Activated CD8-positive, alpha-beta memory T cell treated with anti-CD3 and anti-CD28 coated beads, Interleukin-2, amount 50 U/mL, for 1 hour (primary cell): Measurements from ENCODE around the gene PTBP1.

Source experiments
- DNase-seq: peaks from one replicate; pipeline ENCODE4 v3.0.0-alpha.2; 2020; ENCODE audit errors: extremely low read depth

The PTBP1 gene

DNA sequence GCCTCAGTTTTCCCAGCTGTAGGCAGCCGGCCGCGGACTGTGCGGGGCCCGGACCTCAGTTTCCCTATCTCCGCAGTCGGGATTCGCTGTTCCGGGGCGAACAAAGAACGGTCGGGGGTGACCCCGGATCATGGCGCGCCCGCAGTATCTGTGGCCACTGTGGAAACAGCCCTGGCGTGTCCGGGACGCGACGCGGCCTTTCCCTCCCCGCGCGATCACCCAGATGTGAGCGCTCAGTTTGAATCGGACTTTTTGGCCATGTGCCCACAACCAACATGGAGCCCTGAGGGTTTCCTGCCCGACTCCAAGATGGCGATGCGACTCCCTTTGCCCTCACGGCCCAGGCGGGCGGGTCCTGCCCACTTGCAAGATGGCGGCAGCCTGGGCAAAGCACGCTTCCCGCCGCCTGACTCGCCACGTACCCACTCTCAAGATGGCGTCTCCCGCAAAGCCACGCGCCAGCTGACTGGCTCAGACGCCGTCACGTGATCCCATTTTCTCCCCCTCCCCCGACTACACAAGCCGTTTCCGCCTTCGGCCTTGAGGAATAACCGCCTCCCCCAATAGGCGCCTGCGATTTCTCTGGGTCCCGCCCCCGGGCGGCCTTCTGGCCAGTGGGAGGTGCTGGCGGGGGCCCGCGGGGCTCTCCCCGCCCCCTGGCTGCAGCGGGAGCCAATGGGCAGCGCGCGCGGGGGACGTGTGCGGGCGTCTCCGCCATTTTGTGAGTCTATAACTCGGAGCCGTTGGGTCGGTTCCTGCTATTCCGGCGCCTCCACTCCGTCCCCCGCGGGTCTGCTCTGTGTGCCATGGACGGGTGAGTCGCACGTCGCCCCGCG is at the start of gene PTBP1:
TSS of gene PTBP1 (plus strand) at position 761 of the 836 bp plus-strand sequence. CDS start at position 807, 46 bp downstream.
- DNase-seq = peak; percentile 98

DNA sequence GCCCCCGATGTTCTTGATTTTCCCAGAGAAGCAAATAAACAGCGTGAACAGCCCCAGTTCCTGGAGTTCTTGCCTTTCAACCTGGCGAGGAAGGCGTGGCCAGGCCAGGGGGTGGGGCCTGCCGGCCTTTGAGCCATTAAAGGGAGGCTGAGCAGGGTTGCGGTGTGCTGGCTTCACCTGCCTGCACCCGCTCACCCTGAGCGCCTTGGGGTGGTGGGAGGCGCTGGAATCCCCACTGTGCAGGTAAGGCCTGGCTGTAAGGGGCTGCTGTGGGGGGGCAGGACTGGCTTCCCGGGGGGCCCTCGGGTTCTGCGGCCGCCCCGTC is 49.0 kb upstream of the PTBP1 start:
- no peak for DNase-seq

DNA sequence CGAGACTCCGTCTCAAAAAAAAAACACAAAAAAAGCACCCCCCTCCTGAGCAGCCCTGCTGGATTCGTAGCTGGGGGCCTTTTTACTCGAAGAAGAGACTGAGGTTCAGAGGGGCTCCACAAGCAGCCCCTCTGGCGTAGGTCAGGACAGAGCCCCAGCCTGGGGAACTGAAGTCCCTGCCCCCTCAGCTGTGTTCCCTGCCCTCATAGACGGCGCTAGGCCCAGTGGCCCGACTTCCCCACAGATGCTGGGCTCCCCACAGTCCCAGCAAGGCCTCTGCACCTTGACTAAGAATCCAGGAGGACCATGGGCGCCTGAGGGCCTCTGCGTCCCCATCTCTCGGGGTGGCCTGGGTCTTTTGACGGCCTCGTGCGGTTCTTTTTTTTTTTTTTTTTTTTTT is 47.4 kb upstream of the PTBP1 start:
- DNase-seq = no peak

DNA sequence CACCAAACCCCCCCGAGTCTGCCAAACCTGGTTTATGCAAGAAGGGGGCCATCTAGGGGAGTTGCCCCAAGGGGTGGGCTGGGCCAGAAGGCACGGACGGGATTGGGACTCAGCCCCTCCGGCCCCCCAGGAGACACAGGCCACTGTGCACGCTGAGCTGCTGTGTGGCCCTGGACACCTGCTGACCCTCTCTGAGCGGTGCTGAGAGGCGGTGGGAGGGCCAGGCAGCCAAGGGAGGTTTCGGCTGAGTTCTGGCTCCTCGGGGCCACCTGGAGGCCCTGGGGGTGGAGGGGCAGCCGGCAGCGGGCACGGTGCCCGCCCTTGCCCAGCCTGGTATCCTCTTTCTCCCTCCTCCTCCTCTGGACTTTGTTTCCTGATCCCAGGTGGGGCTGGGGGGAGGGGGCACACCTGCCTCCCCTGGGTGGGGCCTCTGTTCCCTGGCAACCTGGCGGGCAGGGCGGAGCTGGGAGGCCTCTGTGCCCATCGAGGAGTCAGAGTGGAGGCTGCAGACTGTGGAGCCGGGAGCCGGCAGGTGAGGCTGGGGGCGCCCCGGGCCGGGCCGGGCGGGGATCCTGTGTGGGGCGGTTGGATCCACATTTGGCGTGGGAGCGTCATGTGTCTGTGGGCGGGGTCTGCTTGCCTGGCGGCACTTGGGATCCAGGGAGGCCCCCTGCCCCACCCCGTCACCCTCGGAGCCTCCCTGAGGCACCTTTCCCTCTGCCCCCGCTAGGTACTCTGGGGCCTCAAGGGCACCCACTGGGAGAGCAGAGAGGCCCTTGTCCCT is 46.4 kb upstream of the PTBP1 start, which contains the start of gene MISP:
TSS of gene MISP (plus strand) at position 473 of the 784 bp plus-strand sequence. CDS start 5,835 bp downstream, outside the sequence.
- DNase-seq = no peak

DNA sequence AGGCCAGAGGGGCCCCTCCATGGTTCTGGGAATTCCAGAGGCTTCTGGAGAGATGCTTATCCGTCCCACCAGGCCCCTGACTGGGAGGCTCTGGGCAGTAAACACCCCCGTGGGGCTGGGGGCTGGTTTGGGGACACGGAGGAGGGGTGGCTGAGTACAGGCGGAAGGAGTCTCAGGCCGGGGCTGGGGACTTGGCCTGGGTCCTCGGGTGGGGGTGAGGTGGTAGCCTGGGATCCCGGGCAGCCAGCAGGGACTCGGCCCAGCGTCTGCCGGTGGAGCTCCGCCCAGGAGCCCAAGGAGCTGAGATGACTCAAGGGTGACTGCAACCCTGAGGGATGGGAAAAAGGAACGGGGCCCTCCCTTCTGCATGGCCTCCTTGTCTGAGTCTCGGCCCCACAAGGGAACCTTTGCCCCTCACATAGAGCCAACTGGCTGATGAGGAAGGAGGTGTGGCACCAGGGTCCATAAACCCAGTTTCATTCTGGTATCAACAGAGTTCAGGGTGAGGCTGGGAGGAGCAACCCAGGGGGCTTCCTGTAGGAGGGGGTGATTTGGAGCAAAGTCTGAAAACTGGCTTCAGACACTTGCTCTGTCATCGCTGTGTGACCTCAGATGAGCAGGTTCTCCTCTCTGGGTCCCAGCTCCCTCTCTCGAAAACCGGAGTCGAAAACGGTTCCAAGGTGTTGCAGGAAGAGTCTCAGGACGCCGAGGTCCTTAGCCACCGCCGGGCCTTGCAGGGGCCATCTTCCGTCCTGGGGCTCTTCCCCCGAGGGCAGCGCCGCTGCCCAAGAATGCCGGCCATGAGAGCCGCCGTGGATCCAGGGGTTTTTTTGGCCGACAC is 45.5 kb upstream of the PTBP1 start:
- DNase-seq = no peak

DNA sequence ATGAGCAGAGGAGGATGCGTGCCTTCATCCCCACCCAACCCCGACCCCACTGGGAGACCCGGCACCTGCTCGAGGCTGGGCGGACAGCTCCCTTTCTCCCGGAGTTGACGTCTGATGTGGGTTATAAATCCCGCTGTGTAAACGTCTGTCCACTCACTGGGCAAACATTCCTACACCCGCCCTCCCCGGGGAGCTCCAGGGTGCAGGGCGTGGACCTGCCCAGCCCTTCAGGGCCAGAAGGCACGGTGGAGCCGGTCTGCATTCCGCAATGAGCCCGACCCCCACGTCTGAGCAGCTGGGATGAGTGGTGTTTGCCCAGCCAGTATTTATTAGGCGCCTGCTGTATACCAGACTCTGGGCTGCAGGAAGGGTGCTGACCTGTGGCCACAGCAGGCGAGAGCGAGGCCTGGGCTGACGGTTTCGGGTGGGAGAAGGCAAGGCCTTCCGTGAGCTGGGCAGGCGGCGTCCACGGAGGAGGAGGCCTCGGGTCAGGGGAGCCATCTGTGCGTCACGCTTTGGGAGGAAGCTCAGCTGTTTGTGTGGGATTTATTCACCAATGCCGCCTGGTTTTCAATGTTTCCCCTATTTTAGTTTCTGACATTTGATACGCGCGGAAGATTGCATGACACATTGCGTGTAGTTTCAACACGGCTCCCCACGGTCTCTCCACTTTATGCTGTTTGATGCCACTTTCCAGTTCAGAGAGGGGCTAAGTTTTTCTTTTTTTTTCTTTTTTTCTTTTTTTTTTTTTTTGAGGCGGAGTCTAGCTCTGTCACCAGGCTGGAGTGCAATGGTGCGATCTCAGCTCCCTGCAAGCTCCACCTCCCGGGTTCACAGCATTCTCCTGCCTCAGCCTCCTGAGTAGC is 44.4 kb upstream of the PTBP1 start:
- DNase-seq = no peak

DNA sequence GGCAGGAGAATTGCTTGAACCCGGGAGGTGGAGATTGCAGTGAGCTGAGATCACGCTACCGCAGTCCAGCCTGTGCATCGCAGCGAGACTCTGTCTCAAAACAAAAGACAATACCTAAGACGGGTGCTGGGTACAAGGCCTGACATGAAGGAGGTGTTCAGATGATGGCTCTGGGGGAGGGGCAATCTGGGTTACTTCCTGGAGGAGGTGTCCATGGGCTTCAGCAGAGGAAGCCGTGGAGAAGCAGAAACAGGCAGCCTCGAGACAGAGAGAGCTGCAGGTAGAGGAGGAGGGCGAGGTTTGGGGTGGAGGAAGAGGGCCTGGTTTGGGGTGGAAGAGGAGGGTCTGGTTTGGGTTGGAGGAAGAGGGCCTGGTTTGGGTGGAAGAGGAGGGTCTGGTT is 42.7 kb upstream of the PTBP1 start:
- DNase-seq = no peak

DNA sequence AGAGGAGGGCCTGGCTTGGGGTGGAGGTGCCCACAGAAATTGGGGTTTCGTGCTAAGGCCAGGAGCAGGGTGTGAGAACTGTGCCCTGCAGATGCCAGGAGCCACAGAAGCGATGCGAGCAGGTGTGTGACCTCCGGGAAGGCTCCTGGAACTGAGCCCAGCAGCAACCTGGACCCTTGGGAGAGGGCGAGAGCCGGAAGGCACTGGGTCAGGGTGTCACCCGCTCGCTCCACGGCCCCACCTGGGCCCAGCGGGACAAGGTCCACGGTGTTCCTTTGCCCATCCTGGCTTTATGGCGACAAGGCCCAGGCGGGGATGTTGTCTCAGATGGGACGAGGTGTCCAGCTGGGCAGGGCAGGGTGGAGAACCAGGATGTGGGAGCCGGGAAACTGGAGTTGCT is 42.2 kb upstream of the PTBP1 start:
- no peak for DNase-seq

DNA sequence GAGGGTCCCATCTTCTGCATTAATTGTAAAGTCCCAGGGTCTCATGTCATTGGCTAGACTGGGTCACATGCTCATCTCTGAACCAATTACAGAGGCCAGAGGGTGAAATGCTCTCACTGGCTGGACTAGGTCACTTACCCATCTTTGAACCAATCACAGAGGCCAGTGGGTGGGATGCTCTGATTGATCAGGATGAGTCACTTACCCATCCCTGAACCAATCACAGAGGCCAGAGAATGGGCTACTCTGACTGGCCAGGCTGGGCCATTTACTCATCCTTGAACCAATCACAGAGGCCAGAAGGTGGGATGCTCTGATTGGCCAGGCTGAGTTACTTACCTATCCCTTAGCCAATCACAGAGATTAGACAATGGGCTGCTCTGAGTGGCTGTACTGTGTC is 41.0 kb upstream of the PTBP1 start:
- DNase-seq = no peak

DNA sequence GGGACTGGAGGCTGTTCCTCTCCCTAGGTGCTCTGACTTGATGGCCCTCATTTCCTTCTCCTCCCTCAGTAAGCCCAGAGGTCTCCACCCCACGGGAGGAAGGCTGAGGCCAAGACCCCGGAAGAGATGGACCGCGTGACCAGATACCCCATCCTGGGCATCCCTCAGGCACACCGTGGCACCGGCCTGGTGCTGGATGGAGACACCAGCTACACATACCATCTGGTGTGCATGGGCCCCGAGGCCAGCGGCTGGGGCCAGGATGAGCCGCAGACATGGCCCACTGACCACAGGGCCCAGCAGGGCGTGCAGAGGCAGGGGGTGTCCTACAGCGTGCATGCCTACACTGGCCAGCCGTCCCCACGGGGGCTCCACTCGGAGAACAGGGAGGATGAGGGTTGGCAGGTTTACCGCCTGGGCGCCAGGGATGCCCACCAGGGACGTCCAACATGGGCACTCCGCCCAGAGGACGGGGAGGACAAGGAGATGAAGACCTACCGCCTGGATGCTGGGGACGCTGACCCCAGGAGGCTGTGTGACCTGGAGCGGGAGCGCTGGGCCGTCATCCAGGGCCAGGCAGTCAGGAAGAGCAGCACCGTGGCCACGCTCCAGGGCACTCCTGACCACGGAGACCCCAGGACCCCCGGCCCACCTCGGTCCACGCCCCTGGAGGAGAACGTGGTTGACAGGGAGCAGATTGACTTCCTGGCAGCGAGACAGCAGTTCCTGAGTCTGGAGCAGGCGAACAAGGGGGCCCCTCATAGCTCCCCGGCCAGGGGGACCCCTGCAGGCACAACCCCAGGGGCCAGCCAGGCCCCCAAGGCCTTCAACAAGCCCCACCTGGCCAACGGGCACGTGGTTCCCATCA is 40.2 kb upstream of the PTBP1 start:
- DNase-seq = no peak

DNA sequence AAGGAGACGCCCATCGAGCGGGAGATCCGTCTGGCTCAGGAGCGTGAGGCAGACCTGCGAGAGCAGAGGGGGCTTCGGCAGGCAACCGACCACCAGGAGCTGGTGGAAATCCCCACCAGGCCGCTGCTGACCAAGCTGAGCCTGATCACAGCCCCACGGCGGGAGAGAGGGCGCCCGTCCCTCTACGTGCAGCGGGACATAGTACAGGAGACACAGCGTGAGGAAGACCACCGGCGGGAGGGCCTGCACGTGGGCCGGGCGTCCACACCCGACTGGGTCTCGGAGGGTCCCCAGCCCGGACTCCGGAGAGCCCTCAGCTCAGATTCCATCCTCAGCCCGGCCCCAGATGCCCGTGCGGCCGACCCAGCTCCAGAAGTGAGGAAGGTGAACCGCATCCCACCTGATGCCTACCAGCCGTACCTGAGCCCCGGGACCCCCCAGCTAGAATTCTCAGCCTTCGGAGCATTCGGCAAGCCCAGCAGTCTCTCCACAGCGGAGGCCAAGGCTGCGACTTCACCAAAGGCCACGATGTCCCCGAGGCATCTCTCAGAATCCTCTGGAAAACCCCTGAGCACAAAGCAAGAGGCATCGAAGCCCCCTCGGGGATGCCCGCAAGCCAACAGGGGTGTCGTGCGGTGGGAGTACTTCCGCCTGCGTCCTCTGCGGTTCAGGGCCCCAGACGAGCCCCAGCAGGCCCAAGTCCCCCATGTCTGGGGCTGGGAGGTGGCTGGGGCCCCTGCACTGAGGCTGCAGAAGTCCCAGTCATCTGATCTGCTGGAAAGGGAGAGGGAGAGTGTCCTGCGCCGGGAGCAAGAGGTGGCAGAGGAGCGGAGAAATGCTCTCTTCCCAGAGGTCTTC is 39.2 kb upstream of the PTBP1 start:
- no peak for DNase-seq

DNA sequence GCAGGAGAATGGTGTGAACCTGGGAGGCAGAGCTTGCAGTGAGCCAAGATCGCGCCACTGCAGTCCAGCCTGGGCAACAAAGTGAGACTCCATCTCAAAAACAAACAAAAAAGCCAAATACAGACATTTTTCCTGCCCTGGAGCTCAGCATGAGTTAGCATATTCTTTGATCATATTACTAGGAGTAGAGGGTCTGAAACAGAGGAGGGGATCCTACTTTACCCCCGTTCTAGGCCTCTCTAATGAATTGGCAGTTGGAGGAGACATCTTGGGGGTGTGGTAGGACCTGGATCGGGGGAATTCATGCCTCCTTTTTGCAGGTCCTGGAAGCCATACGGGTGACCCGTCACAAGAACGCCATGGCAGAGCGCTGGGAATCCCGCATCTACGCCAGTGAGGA is 34.1 kb upstream of the PTBP1 start:
- no peak for DNase-seq

DNA sequence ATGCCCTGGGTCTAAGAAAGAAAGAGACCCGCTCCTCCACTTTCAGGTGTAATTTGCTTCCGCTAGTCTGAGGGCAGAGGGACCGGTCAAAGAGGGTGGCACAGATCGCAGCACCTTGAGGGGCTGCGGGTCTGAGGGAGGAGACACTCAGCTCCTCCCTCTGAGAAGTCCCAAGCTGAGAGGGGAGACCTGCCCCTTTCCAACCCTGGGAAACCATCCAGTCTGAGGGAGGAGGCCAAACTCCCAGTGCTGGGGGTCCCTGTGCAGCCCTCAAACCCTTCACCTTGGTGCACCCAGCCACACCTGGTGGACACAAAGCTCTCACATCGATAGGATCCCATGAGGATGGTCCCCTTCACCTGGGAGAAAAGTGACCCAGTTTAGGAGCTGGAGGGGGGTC is 33.4 kb upstream of the PTBP1 start:
- no peak for DNase-seq

DNA sequence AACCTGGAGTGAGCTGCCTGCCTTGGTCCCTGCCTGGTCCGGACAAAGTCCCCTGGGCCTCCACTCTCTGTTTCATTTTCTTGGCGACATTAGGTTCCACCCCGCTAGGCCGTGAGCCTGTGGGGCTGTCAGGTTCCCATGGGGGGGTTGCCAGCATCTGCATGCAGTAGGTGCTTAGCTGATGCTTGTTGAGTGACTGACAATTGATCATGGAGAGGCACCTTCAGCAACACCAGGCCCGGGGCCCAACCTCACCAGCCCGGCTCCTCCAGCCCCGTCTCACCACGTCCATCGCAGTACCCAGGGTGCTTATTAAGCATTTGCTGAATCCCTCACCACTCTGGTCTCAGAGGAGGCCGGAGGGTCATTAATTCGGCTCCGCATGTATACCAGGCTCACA is 33.0 kb upstream of the PTBP1 start:
- no peak for DNase-seq

DNA sequence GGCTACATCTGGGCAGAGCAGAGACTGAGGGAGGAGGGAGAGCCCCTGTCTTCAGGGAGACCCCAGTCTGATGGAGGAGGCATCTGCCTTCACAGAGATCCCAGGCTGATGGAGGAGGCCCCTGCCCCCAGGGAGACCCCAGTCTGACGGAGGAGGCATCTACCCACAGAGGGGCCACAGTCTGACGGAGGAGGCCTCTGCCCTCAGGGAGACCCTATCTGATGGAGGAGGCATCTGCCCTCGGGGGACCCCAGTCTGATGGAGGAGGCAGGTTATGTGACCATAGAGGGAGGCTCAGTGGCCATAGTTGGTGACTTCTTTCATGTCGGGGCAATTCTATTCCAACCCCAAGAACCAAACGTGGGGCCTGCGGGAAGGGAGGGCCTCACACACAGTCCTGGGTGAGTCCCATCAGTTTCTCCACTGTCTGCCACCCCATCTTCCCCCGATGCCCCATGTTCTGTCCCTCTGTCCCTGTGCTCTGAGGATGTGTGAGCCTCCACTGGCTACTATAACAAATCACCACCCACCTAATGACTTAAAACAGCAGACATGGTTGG is 32.0 kb upstream of the PTBP1 start:
- no peak for DNase-seq

DNA sequence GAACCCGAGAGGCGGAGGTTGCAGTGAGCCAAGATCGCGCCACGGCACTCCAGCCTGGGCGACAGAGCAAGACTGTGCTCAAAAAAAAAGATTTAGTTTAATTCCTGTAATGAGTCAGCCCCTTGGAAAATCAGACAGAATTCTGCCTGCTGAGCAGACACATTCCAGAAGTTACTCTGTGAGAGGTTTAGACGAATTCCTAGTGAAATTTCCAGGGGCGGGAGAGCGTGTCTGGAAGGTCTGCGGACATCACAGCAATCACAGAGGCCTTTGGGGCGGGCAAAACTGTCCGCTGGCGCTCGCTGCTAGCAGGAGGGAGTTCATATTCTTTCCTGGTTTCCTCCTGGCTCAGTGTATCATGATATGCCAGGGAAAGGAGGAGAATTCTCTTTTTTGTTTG is 28.8 kb upstream of the PTBP1 start:
- DNase-seq = no peak

DNA sequence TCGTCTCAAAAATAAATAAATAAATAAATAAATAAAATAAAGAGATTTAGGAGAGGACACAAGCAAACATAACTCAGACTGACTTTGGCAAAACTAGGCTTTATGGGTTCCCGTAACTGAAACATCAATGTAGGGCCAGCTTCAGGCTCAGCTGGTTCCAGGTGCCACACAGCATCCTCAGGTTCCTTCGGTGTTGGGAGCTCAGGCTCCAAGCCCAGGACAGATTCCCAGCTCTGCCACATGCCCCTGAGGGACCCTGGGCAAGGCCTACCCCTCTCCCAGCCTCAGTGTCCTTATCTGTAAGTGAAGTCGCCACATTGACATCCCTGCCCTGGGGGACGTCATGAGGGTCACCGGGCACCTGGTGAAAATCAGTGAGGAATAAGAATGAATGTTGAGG is 27.6 kb upstream of the PTBP1 start:
- DNase-seq = no peak

DNA sequence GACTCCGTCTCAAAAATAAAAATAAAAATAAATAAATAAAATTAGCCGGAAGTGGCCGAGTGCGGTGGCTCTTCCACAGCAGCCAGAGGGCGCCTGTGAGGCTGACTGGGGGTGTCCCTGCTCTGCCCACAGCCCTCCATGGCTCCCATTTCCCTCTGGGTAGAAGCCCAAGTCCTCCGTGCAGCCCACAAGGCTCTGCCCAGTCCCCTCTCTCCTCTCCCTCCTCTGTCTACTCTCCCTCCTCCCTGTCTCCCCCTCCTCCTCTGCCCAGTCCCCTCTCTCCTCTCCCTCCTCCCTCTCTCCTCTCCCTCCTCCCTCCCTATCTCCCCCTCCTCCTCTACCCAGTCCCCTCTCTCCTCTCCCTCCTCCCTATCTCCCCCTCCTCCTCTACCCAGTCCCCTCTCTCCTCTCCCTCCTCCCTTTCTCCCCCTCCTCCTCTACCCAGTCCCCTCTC is 25.9 kb upstream of the PTBP1 start:
- DNase-seq = no peak

DNA sequence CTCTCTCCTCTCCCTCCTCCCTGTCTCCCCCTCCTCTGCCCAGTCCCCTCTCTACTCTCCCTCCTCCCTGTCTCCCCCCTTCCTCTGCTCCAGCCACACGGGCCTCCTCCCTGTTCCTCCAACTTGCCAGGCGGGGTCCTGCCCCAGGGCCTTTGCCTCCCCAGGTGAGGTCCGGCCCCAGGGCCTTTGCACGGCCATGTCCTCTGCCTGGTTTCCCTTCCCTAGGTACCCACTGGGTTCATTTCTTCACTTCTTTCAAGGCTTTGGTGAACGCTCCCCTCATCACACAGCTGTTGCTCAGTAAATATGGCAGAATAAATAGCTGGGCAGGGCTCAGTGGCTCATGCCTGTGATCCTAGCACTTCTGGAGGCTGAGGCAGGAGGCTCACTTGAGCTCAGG is 25.2 kb upstream of the PTBP1 start:
- no peak for DNase-seq
